NCI-H2107 treated with DMSO at 0.1 percent for 48 hours (cell line): ENCODE results near the gene PPP1R13B.

Experiments used
- DNase-seq: peaks from one replicate; lab custom pipeline; 2025; ENCODE audit not compliant: unreplicated experiment; lab: John Stamatoyannopoulos, UW

PPP1R13B gene

GRCh38 chr14:103838117-103838516 is 9.3 kb downstream of the PPP1R13B start:
- DNase-seq = no peak

GRCh38 chr14:103836976-103837725 is 10.2 kb downstream of the PPP1R13B start:
- no peak for DNase-seq

GRCh38 chr14:103834956-103835355 is 12.4 kb downstream of the PPP1R13B start:
- no peak for DNase-seq

GRCh38 chr14:103833711-103834110 is 13.7 kb downstream of the PPP1R13B start:
- no peak for DNase-seq

- no peak for DNase-seq
Measured at GRCh38 chr14:103832046-103832445, 15.3 kb downstream of the PPP1R13B start.

- DNase-seq = no peak
Measured at GRCh38 chr14:103830511-103831270, 16.7 kb downstream of the PPP1R13B start.

GRCh38 chr14:103828315-103828967 is 18.9 kb downstream of the PPP1R13B start:
- DNase-seq = no peak

- DNase-seq = no peak
Measured at GRCh38 chr14:103825101-103825500, 22.3 kb downstream of the PPP1R13B start.

GRCh38 chr14:103820908-103821307 is 26.5 kb downstream of the PPP1R13B start:
- no peak for DNase-seq

GRCh38 chr14:103820382-103820781 is 27.0 kb downstream of the PPP1R13B start:
- no peak for DNase-seq

- peak; percentile 96 for DNase-seq
Measured at GRCh38 chr14:103819503-103820307, 27.7 kb downstream of the PPP1R13B start.

- DNase-seq = no peak
Measured at GRCh38 chr14:103818870-103819269, 28.5 kb downstream of the PPP1R13B start.

- DNase-seq = no peak
Measured at GRCh38 chr14:103818422-103818821, 29.0 kb downstream of the PPP1R13B start.

GRCh38 chr14:103817595-103817994 is 29.8 kb downstream of the PPP1R13B start:
- DNase-seq = no peak

- no peak for DNase-seq
Measured at GRCh38 chr14:103816991-103817390, 30.4 kb downstream of the PPP1R13B start.

GRCh38 chr14:103815253-103815652 is 32.1 kb downstream of the PPP1R13B start:
- DNase-seq = no peak

- DNase-seq = no peak
Measured at GRCh38 chr14:103811189-103811588, 36.2 kb downstream of the PPP1R13B start.

GRCh38 chr14:103808403-103809001 is 38.9 kb downstream of the PPP1R13B start:
- DNase-seq = peak; percentile 79

GRCh38 chr14:103806805-103807204 is 40.6 kb downstream of the PPP1R13B start:
- peak; percentile 42 for DNase-seq

GRCh38 chr14:103805708-103806107 is 41.7 kb downstream of the PPP1R13B start:
- DNase-seq = no peak

GRCh38 chr14:103803661-103804060 is 43.7 kb downstream of the PPP1R13B start:
- no peak for DNase-seq
